ENCODE results near the gene WNT7A.

The WNT7A gene

GRCh38 chr3:13825821-13826220, 54.0 kb downstream of the WNT7A start:
- DNase-seq, result no peak

DNA sequence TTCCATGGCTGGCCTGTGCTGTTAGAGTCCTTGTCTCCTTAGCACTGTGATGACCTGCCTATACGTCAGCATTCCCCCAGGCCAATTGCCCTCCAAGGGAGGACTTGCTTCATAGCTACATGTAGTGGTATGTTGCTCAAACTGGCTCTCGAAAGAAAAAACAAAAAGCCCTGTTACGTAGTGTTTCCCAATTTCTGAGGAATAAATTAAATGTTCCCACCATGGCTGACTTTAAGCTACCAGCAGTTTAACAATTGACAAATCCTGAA, 54.6 kb downstream of the WNT7A start:
- no peak for DNase-seq

DNA sequence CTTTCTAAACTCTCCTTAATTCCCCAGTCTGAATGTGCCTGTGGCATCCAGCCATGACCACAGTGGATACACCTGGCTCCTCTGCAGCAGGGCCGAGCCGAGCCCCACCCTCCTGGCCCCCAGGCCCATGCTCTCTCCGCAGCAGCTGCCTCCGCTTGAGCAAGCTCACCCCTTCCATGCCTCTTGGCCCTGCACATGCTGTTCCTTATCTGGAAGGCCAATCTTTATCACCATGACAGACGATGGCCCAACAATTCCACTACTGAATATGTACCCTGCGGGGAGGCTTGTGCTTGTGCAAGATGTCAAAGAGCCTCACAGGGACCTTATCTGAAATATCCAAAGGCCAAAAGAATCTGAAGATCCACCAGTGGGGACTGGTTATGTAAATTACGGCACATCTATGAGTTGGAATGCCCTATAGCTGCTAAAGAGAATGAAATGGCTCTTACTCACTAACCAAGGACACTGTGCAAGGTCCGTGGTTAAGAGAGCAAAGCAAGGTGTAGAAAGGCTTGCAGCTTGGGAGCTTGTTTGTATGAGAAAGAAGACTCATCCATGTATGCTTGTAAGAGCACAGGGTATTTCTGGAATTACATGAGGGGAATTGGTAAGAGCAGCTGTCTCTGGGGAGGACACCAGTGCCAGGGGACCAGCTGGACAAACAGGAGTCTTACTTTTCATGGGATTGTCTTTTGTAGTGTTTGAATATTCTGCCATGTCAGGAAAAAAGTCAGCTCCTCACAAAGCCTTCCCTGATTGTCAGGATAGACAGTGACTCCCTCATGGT, 55.2 kb downstream of the WNT7A start:
- no peak for DNase-seq

DNA sequence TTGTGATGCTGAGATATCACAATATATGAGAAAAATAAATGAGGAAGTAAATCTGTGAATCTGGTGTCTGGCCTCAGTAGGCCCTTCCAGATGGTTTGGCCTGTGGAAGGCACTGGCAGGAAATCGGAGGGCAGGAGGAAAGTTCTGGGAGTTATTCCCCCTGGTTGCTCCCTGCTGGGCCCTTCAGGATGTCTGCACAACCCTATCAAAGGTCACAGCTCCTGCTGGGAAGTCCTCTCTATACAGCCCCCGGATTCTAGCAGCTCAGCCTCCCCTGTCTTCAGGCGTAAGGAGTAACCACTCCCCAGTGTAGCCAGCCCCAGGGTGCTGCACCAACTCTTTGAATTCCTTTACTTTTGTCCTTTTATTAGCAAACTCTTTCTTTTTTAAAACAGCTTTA, 56.2 kb downstream of the WNT7A start:
- no peak for DNase-seq

- no peak for DNase-seq
Observed at GRCh38 chr3:13822871-13823585, 56.8 kb downstream of the WNT7A start.

DNA sequence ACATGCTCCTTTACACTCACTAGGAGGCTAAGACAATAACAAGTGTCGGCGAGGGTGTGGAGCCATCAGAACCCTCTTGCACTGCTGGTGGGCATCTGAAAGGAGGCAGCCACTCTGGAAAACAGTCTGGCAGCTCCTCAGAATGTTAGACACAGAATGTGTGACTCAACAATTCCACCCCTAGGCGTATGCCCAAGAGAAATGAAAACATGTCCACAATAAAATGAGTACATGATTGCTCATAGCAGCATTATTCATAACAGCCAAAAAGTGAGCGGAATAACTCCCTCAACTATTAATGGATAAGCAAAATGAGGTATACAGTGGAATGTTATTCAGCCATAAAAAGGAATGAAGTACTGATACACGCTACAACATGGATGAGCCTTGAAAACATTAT, 57.8 kb downstream of the WNT7A start:
- DNase-seq, result no peak

- DNase-seq, result no peak
Observed at GRCh38 chr3:13821126-13821525, 58.7 kb downstream of the WNT7A start.

- no peak for DNase-seq
Observed at GRCh38 chr3:13818919-13819318, 61.0 kb downstream of the WNT7A start.

- no peak for DNase-seq
Observed at GRCh38 chr3:13815088-13815683, 64.7 kb downstream of the WNT7A start.

DNA sequence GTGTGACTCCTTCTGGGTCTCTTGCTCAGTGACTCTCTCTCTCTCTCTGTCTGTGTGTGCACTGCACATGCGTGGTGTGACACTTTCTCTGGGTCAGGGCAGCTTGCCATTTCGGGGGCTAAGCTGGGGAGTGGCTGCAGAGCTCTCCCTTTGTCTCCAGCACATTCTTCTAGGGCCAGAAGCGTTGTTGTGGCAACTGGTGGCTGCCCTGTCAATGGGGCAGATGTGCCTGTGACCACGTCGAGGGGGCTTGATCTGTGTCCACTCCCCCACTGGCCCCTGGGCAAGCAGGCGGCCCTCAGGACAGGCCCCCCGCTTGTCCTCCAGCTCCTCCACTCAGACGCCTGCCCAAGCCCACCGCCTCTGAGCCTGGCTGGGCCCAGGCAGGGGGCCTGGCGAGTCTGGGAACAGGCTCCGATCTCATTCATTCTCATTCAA, 67.8 kb downstream of the WNT7A start:
- DNase-seq, result no peak

- DNase-seq, result no peak
Observed at GRCh38 chr3:13811614-13812013, 68.3 kb downstream of the WNT7A start.

DNA sequence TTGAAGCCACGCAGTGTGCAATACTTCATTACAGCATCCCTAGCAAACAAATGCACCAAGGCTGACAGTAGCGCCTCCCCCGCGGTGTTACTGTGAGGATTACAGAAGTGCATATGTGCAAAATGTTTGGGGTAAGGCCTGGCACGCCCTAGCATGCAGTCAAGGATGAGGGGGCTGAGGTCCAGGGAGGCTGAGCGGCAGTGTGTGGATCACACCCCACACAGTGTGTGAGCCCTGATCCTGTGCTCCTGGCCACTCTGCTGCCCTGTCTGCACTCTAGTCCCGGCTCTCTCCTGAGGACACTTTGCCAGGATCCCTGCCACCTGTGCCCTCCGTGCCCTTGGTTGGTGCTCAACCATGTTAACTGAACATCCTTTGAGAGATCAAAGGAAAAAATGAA, 71.3 kb downstream of the WNT7A start:
- DNase-seq, result no peak

- no peak for DNase-seq
Observed at GRCh38 chr3:13801361-13802204, 78.3 kb downstream of the WNT7A start.

DNA sequence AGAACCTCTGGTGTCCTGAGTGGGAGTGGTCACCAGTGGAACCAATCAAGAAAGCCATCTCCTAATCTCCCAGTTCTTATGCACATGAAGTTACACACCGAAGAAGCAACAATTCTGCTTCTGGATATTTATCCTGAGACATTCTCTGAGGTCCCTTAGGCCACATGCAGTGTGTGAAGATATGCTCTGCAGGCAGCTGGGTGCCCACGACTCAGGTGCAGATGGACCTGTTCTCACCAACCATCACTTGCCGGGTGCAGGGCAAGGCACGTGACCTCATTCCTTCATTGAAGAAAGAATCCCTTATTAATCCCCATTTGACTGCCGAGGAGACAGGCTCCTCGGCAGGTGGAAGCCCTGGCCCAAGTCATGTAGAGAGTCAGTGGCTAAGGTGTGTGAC, 79.8 kb downstream of the WNT7A start:
- DNase-seq, result no peak

DNA sequence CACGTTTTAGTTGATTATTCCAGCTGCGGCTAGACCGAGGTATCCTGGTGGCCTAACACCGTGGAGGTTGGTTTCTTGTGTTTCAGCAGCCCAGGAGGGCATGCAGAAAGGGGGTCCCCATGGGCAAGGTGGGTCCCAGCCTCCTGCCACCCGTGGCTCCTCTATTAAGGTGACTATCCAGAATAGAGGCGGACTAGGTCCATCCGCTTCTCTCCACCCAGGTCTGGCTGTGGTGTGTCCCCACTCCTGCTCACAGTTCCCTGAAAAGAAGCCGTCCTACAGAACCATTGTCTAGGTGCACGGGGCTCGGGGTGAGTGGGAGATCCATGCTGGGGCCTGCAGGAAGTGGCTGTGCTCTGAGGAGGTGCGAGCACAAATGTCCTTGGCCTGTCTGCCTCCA, 81.5 kb downstream of the WNT7A start:
- DNase-seq, result no peak

DNA sequence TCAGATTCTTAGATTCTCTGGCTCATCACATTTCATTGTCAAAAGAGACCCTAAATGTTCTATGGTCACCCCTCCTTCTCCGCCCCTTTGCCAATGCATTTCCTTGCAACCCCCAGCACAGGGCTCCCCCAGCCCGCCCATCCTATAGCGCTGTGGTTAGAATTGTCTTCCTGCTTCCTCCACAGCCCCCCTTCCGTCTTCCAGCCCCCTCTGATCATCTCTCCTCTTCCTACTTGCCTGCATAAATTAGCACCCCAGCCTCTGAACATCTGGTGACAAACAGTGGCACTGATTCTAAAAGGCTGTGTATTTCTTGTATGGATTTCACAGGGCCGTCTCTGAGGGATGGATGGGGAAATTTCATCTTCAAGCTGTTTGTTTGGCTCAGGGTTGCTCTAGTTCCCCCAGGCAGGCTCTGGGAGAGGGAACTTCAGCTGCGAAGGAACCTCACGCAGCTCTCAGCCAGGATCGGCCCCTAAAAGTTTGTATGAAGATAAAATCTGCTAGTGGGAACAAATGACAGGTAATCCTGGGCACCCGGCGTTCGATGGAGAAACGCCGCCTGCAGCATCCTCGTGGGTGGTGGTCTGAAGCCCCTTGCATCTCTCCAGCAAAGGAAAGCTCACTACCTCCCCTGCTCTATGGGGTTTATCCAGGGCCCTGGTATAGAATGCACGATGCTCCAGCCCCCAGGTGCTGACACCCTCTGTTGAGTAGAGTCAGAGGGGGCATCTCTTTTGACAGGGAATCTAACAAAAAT, 83.0 kb downstream of the WNT7A start:
- no peak for DNase-seq

GRCh38 chr3:13795816-13796215, 84.1 kb downstream of the WNT7A start:
- no peak for DNase-seq

- no peak for DNase-seq
Observed at GRCh38 chr3:13794322-13794721, 85.5 kb downstream of the WNT7A start.

- no peak for DNase-seq
Observed at GRCh38 chr3:13793451-13793850, 86.4 kb downstream of the WNT7A start.

DNA sequence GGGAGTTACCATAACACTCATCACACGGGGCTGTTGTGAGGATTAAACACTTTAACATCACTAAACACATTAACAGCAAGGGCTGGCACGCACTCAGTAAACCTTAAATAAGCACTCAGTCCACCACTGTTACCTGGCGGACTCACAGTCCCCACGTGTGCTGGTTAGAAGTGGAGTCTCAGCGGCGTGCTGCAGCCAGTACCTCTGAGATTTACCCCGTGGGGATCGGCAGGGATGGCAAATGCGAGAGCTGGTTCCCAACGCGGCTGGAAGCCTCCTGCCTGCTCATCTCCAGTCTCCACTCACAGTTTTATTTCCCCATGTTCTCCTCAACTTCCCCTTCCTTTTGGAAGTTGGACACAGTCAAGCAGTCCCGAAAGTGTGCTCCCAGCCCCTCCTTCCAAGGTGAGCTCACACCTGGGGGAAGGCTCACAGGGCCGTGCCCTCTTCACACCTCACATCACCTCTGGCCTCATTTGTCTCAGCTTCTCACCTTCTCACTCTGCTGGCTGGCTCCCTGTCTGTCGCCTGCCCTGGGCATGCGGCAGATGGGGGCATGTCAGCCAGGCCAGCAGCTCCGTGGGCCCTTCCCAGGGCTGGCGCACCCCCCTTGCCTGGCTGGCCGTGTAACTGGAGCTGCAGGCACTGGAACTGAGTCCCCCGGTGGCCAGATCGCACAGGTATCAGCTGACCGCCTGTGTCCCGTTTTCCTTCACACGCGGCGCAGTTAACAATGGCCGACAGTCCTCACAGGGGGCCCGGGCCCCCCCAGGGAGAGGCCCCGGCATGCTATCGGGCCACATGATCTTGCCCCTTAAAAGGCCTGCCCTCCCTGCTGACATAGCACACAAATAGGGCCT, 87.1 kb downstream of the WNT7A start:
- DNase-seq, result no peak

- DNase-seq, result no peak
Observed at GRCh38 chr3:13792051-13792490, 87.8 kb downstream of the WNT7A start.

Measured in CD4-positive, alpha-beta T cell treated with Interleukin-6 for 4 hours (primary cell).